ENCODE results near the gene CDKL5. TPM values are rescaled to one million over a fixed set of nuclear protein-coding genes. Genes with fewer than 3 reads are reported as not detected.
A peak's percentile ranks its signal among the peaks of the same experiment; 100 is the strongest.

CDKL5 gene
- total RNA-seq, 1 experiment from 2014 or later: 4.2 TPM

DNA sequence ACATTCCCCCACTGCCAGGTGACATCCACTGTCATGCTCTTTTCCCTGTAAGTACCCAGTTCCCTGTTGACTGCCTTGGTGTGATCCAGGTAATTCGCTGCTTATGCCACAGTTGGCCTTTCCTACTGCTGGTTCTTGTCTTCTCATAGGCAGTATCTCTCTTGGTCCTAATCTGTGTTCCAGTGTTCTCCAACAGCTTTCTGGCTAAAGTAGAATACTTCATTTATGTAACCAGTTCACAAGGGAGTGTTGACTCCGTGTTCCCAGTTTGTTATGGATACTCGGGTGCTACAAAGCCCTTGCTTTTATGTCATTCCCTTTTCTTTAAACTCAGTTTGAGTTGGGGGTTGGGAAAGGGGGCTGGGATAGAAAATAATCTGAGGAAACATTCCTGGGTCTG, 148.1 kb downstream of the CDKL5 start:
- BruUV-seq (replicated peaks): no TSS peak
- POLR2A ChIA-PET (ENCODE audit: unreplicated experiment): no interaction called here
- Histone ChIP-seq H3K9me3 (ENCODE audit: insufficient read depth, low read depth) (no peaks in the 10 kb centered on the region), H3K79me2 (ENCODE audit: low read depth) (no peaks in the 10 kb centered on the region), H3K4me2 (no peak overlapping the region), H3K4me3 (no peak overlapping the region), H3K4me1 (replicated peaks; ENCODE audit: insufficient read depth) (no peaks in the 10 kb centered on the region), H3F3A (ENCODE audit: insufficient read depth, low read depth) (no peaks in the 10 kb centered on the region), H3K9me2 (ENCODE audit: insufficient read depth) (no peaks in the 10 kb centered on the region), H3K36me3 (ENCODE audit: low read depth) (no peaks in the 10 kb centered on the region), H4K20me1 (ENCODE audit: insufficient read depth) (no peaks in the 10 kb centered on the region), H2AFZ (no peak overlapping the region), H3K27ac (no peak overlapping the region), H3K27me3 (ENCODE audit: insufficient read depth, low read depth) (no peaks in the 10 kb centered on the region)
- CTCF ChIA-PET: no interaction called here
- no peak for TF ChIP-seq EZH2 (IDR thresholded peaks at IDR 0.05; ENCODE audit: low read depth)
- TF ChIP-seq, protein P1, sequence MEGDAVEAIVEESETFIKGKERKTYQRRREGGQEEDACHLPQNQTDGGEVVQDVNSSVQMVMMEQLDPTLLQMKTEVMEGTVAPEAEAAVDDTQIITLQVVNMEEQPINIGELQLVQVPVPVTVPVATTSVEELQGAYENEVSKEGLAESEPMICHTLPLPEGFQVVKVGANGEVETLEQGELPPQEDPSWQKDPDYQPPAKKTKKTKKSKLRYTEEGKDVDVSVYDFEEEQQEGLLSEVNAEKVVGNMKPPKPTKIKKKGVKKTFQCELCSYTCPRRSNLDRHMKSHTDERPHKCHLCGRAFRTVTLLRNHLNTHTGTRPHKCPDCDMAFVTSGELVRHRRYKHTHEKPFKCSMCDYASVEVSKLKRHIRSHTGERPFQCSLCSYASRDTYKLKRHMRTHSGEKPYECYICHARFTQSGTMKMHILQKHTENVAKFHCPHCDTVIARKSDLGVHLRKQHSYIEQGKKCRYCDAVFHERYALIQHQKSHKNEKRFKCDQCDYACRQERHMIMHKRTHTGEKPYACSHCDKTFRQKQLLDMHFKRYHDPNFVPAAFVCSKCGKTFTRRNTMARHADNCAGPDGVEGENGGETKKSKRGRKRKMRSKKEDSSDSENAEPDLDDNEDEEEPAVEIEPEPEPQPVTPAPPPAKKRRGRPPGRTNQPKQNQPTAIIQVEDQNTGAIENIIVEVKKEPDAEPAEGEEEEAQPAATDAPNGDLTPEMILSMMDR (conservative IDR thresholded peaks at IDR 0.05): no peak
- no peak for DNase-seq
- intact Hi-C loops (cut with micrococcal nuclease; ENCODE audit: unreplicated experiment): no loop called here

DNA sequence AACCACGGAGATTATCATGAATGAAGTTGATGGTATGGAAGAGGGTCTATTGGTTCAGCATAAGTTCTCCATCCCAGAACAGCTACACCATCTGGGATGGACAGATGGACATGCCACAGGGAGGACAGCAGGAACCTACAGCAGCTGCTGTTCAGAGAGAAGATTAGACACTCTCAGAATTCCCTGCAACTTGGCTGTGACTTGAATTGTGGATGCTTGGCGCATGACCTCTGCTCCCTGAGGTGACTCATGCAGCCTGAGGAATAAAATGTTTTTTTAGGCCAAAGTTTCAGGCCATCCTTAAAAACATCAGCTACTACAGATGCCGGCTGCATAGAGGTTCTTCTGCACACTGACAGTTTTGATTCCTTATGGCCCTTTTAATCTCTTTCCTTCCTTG, 149.2 kb downstream of the CDKL5 start:
- no peaks in the 10 kb centered on the region for H3K27me3 ChIP-seq (ENCODE audit: insufficient read depth, low read depth)
- BruUV-seq (replicated peaks): no TSS peak
- H3K4me3 ChIP-seq: no peak overlapping the region
- H3K9me3 ChIP-seq (ENCODE audit: insufficient read depth, low read depth): no peaks in the 10 kb centered on the region
- no peaks in the 10 kb centered on the region for H3F3A ChIP-seq (ENCODE audit: insufficient read depth, low read depth)
- POLR2A ChIA-PET (ENCODE audit: unreplicated experiment): interaction anchor here (0.7 kb wide), 1 partner anchor 425 kb away, joined by 3 read pairs; no protein-coding TSS in a partner anchor
- no peak overlapping the region for H3K4me2 ChIP-seq
- no peaks in the 10 kb centered on the region for H4K20me1 ChIP-seq (ENCODE audit: insufficient read depth)
- no peaks in the 10 kb centered on the region for H3K9me2 ChIP-seq (ENCODE audit: insufficient read depth)
- CTCF ChIA-PET: no interaction called here
- H3K36me3 ChIP-seq (ENCODE audit: low read depth): no peaks in the 10 kb centered on the region
- H3K79me2 ChIP-seq (ENCODE audit: low read depth): no peaks in the 10 kb centered on the region
- intact Hi-C loops (cut with micrococcal nuclease; ENCODE audit: unreplicated experiment): no loop called here
- TF ChIP-seq EZH2 (IDR thresholded peaks at IDR 0.05; ENCODE audit: low read depth): no peak
- TF ChIP-seq, protein P1 (conservative IDR thresholded peaks at IDR 0.05): no peak
- DNase-seq: peak in 1 of 2 experiments; percentile 2
- no peak overlapping the region for H3K27ac ChIP-seq
- no peak overlapping the region for H2AFZ ChIP-seq
- H3K4me1 ChIP-seq (replicated peaks; ENCODE audit: insufficient read depth): no peaks in the 10 kb centered on the region

DNA sequence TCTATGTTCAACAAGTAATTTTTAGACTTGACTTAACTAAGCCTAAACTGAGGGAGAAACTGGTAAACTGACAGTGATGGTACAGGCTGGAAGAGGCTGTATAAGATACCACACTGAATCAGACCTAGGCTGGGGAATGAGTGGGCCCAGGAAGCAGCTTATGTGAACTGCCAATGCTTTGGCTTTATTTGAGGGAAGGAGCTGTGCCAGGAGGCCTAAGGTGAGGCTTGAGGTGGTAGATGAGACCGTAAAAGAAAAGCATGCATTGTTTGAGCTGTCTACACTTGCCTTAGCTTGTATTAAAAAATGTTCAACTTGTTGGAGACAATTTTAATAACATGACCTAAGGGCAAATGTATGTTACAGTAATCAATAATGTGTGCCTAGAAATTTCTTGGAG, 150.3 kb downstream of the CDKL5 start:
- Histone ChIP-seq H3K9me2 (ENCODE audit: insufficient read depth) (no peaks in the 10 kb centered on the region), H3K27me3 (ENCODE audit: insufficient read depth, low read depth) (no peaks in the 10 kb centered on the region), H3K27ac (no peak overlapping the region), H3K9me3 (ENCODE audit: insufficient read depth, low read depth) (no peaks in the 10 kb centered on the region), H2AFZ (no peak overlapping the region), H3K36me3 (ENCODE audit: low read depth) (no peaks in the 10 kb centered on the region), H3K4me2 (no peak overlapping the region), H3K79me2 (ENCODE audit: low read depth) (no peaks in the 10 kb centered on the region), H4K20me1 (ENCODE audit: insufficient read depth) (no peaks in the 10 kb centered on the region), H3F3A (ENCODE audit: insufficient read depth, low read depth) (no peaks in the 10 kb centered on the region), H3K4me1 (replicated peaks; ENCODE audit: insufficient read depth) (no peaks in the 10 kb centered on the region), H3K4me3 (no peak overlapping the region)
- no TSS peak for BruUV-seq (replicated peaks)
- POLR2A ChIA-PET (ENCODE audit: unreplicated experiment): interaction anchor here (0.5 kb wide), 1 partner anchor 230 kb away, joined by 3 read pairs; no protein-coding TSS in a partner anchor
- DNase-seq: no peak
- intact Hi-C loops (cut with micrococcal nuclease; ENCODE audit: unreplicated experiment): no loop called here
- no peak for TF ChIP-seq EZH2 (IDR thresholded peaks at IDR 0.05; ENCODE audit: low read depth)
- TF ChIP-seq, protein P1 (conservative IDR thresholded peaks at IDR 0.05): no peak
- CTCF ChIA-PET: no interaction called here

Data from PC-9 (cell line).